Subcutaneous abdominal adipose tissue (tissue), 5 donors: ENCODE results near the gene CYTH1.
A peak's percentile ranks its signal among the peaks of the same experiment; 100 is the strongest.

Experiments
- H3K27ac ChIP-seq: one replicate; pipeline ENCODE4 v1.7.0; 2013; ENCODE audit warnings: low read depth, mild to moderate bottlenecking, inconsistent platforms, low read length, moderate library complexity
- H3K27me3 ChIP-seq, 5 donors: one replicate each; pipeline ENCODE4 v1.7.0; 2013; ENCODE audit warnings: low read length in 5 of 5, inconsistent platforms in 1 of 5; ENCODE audit not compliant: control insufficient read depth in 5 of 5, insufficient read depth in 4 of 5
- H3K36me3 ChIP-seq, 5 donors: one replicate each; pipeline ENCODE4 v1.7.0; 2013; ENCODE audit warnings: low read length in 5 of 5; ENCODE audit not compliant: control insufficient read depth in 5 of 5, insufficient read depth in 5 of 5
- H3K4me1 ChIP-seq, 5 donors: one replicate each; pipeline ENCODE4 v1.7.0; 2013; ENCODE audit warnings: low read length in 5 of 5, mild to moderate bottlenecking in 3 of 5, moderate library complexity in 1 of 5; ENCODE audit not compliant: control insufficient read depth in 5 of 5, insufficient read depth in 5 of 5
- H3K4me3 ChIP-seq, 5 donors: one replicate each; pipeline ENCODE4 v1.7.0; 2013; ENCODE audit warnings: low read length in 5 of 5, low read depth in 1 of 5
- H3K9ac ChIP-seq, 5 donors: one replicate each; pipeline ENCODE4 v1.7.0; 2013; ENCODE audit warnings: low read length in 5 of 5, mild to moderate bottlenecking in 4 of 5, moderate library complexity in 3 of 5
- H3K9me3 ChIP-seq, 5 donors: one replicate each; pipeline ENCODE4 v1.7.0; 2013; ENCODE audit warnings: low read length in 5 of 5; ENCODE audit not compliant: control insufficient read depth in 5 of 5
- donor health status: healthy.
- donor health status: healthy.
- donor health status: healthy.
- donor health status: healthy.
- donor health status: healthy.

CYTH1 gene

DNA sequence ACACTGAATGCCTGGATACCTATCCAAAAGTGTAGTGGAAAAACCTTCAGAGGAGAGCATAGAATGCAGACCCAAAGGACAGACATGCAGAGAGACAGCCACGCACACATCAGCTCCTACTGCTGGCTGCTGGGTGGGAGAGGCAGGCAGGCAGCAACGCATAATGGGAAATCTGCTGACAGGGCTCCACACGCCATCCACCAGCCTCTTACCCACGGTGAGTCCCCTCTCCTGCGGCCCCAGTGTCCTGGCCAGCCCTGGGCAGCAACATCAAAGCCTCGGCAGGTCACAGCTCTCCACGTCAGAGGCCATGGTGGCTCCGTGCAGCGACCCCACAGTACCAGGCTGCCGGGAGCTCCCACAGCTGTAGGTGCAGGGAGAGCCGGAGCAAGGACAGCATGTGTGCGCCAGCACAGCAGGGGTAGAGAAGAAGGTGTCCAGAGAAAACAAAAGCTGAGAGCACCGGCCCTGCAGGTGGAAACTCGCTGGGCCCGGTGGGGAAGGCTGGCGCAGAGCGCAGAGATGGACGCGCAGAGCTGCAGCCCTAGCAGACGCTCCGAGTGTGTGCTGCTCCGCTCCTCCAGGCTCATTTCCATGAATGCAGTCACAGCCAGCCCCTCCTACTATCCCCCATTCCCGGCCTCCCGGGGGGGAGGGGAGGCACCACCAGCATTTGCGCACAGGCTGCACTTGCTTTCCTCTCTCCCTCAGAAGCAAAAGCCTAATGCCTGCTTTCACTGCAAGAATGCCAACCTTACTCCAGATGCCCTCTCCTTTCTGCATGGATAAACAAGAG lies 58.9 kb downstream of the CYTH1 start:
- Histone ChIP-seq H3K27ac (no peak overlapping the region), H3K4me1 (peaks cover 0 to 66% (median 39%) of the 10 kb centered on the region in 5 donors), H3K9ac (no peak overlapping the region), H3K4me3 (peak overlapping the region in 3 of 5 donors; percentile 23 to 45 (median 38)), H3K27me3 (no peaks in the 10 kb centered on the region), H3K9me3 (no peaks in the 10 kb centered on the region), H3K36me3 (peaks cover 0 to 7% (median 0%) of the 10 kb centered on the region in 5 donors)

DNA sequence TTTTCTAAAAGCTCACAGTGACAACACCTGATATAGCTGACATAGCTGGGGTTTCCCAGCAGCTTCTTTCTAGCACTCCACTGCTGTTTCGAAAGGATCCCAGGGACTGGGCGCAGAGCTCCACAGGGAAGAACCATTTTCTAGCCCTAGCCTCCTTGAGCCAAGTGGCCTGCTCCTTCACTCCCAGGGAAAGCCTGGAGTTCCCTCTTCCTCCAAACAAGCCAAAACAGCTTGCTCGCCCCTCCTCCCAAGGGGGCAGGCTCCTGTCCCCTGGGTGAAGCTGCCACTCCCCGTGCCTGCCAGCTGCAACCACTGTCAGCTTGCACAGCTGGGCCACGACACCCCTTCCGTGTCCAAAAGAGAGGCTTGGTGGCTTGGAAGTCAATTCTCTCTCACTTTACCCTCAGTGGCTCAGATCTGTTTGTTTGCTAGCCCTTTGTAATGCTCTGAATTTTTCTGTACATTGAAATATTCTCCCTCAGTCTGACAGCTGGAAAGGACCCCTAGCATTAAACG lies 59.8 kb downstream of the CYTH1 start:
- Histone ChIP-seq H3K27ac (no peak overlapping the region), H3K9ac (no peak overlapping the region), H3K36me3 (peaks cover 0 to 3% (median 0%) of the 10 kb centered on the region in 5 donors), H3K27me3 (no peaks in the 10 kb centered on the region), H3K9me3 (no peaks in the 10 kb centered on the region), H3K4me3 (no peak overlapping the region), H3K4me1 (peaks cover 2 to 71% (median 48%) of the 10 kb centered on the region in 5 donors)

DNA sequence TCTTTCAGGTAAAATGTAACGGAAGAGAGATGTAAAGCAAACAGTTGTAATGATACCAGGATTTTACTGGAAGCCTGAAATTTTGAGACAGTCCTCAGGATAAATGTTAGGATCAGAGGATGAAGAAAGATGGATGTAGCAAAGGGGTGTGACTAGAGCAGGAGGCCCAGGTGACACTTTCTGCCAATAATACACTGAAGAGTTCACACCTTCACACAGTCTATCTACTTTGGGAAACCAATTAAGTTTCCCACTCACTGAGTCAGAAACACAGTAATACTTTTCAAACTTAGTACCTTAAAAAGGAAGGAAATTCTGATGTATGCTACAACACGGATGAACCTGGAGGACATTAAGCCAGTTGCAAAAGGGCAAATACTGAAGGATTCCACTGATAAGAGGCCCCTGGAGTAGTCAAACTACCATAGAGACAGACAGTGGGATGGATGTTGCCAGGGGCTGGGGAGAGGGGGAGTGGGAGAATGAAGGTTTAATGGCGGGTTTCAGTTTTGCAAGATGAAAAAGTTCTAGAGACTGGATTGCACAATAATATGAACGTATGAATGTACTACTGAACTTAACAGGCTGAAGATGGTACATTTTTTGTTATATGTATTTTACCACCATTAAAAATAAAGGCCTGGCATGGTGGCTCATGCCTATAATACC lies 62.3 kb downstream of the CYTH1 start:
- H3K9me3 ChIP-seq = no peaks in the 10 kb centered on the region
- H3K36me3 ChIP-seq = no peaks in the 10 kb centered on the region
- no peak overlapping the region for H3K27ac ChIP-seq
- no peak overlapping the region for H3K4me3 ChIP-seq
- H3K9ac ChIP-seq = no peak overlapping the region
- no peaks in the 10 kb centered on the region for H3K27me3 ChIP-seq
- peaks cover 9 to 79% (median 69%) of the 10 kb centered on the region in 5 donors for H3K4me1 ChIP-seq

DNA sequence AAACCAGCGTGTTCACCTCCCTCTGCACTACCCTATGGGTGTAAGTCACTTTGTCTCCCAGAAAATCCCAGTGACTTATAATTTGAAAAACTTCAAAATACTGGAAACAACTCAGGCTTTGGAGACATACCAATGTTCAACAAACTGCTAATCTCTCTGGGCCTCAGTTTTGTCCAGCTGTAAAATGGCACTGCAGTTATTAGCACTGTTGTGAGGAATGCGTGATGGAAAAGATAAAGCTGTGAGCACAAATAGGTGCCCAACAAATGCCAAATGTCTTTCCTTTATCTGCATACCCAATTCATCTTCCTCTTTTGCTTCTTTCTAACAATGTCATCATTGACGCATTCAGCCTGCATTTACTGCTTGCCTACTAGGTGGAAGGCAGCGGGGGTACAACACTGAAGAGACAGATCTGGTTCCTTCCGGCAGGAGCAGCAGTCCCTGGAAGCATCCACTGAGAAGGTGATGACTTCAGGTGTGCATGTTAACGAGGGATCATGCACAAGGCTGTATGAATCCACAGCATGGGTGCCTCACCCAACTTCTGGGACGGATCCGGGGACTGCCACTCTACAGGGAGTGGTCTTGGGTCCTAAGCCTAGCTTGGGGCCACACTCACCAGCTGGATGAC lies 63.4 kb downstream of the CYTH1 start:
- H3K27me3 ChIP-seq = no peaks in the 10 kb centered on the region
- H3K9me3 ChIP-seq = no peaks in the 10 kb centered on the region
- peaks cover 9 to 73% (median 58%) of the 10 kb centered on the region in 5 donors for H3K4me1 ChIP-seq
- H3K4me3 ChIP-seq = no peak overlapping the region
- no peak overlapping the region for H3K27ac ChIP-seq
- H3K36me3 ChIP-seq = no peaks in the 10 kb centered on the region
- H3K9ac ChIP-seq = no peak overlapping the region

DNA sequence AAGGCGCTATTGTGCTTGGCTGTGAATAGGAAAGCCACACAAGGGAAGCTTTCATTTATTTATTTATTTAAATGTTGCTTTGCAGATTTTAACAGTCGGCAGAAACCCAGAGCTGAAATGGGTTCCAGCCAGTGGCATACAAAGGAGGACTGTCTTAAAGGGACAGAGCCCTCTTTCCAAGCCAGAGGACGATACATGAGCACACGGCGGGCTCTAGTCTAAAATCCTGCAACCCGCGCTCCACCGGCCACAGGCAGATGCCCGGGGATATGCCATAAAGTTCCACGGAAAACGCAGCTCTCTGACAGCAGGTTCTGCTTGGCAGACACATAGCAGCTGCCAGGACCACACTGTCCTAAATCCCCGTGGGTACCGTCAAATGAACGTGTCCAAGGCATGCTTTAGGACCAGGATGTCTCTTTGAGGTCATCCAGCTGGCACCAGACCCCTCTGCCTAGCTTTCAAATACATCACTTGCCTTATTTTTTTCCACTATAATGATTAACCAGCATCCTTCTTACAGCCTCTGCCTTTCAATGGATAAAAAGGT lies 64.6 kb downstream of the CYTH1 start:
- Histone ChIP-seq H3K4me1 (peaks cover 9 to 61% (median 46%) of the 10 kb centered on the region in 5 donors), H3K27me3 (no peaks in the 10 kb centered on the region), H3K9me3 (no peaks in the 10 kb centered on the region), H3K27ac (peak overlapping the region; percentile 46), H3K4me3 (peak overlapping the region; percentile 50 to 73 (median 68)), H3K36me3 (no peaks in the 10 kb centered on the region), H3K9ac (peak overlapping the region in 4 of 5 donors; percentile 0 to 69 (median 49))

DNA sequence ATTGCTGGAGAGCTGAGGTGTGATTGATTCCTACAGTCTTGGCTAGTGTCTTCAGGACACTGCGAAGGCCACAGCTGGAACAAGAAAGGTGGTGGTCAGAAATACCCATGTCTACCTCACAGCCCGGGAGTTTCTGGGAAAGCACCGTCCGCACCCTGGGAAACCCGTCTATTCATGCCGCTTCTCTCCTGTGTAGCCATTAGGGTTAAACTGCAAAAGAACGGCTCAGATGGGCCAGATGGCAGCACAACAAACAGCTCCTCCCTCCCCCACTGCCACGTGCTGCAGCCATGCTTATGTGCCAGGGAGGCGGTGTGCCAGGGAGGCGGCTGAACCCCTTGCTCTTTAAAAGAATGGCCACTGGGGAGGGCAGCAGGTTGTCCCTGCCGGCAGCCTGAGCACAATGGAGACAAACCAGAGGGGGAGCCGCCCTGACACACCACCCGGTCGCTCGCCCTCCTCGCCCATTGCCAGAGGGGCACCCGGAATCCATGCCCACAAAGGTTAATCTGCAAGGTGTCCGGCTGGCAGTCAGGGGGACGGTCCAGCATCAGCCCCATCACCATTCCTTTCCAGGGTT lies 65.2 kb downstream of the CYTH1 start:
- Histone ChIP-seq H3K27me3 (no peaks in the 10 kb centered on the region), H3K27ac (peak overlapping the region; percentile 46), H3K9me3 (no peaks in the 10 kb centered on the region), H3K4me1 (peaks cover 9 to 56% (median 40%) of the 10 kb centered on the region in 5 donors), H3K4me3 (peak overlapping the region; percentile 50 to 73 (median 68)), H3K9ac (peak overlapping the region in 3 of 5 donors; percentile 0 to 69 (median 51)), H3K36me3 (no peaks in the 10 kb centered on the region)

DNA sequence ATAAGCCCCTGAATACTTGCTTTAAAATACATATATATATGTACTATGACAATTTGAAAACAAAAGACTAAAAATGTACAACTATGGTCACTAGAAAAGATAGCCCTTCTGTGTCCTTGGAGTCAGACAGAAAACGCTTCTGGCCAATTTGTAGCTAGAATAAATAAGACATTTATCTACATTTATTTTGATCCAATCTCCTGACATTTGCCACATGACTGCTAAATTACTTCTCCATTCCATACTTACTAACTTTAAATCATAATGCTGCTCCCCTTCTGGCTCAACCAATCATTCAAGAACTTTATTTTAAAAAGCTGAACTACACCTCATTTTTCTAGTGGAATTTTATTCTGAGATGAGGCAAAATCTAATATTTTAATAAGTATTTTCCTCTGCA lies 65.8 kb downstream of the CYTH1 start:
- Histone ChIP-seq H3K9me3 (no peaks in the 10 kb centered on the region), H3K9ac (peak overlapping the region in 2 of 5 donors; percentile 30 to 69), H3K27ac (peak overlapping the region; percentile 46), H3K36me3 (no peaks in the 10 kb centered on the region), H3K27me3 (no peaks in the 10 kb centered on the region), H3K4me1 (peaks cover 9 to 56% (median 45%) of the 10 kb centered on the region in 5 donors), H3K4me3 (peak overlapping the region in 1 of 5 donors; percentile 71)

DNA sequence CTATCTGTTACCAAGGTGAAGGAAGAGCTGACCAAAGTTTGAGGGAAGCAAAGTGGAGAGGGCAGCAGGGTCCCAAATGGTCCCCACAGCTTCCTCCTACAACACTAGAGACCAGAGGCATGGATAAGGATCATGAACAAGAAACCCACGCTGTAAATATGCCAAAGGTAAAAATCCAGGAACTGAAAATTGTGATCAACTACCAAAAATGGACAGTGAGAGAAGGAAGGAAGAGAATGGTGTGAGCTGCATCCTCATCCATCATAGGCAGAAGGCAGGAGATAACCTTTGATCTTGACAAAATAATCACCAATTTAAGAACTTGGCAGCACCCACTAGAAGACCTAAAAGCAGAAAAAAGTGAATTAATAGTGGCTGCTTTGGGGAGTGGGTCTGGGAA lies 66.2 kb downstream of the CYTH1 start:
- Histone ChIP-seq H3K36me3 (no peaks in the 10 kb centered on the region), H3K9ac (peak overlapping the region in 1 of 5 donors; percentile 30), H3K4me1 (peaks cover 9 to 56% (median 45%) of the 10 kb centered on the region in 5 donors), H3K27ac (peak overlapping the region; percentile 12), H3K27me3 (no peaks in the 10 kb centered on the region), H3K4me3 (peak overlapping the region in 1 of 5 donors; percentile 9), H3K9me3 (no peaks in the 10 kb centered on the region)

DNA sequence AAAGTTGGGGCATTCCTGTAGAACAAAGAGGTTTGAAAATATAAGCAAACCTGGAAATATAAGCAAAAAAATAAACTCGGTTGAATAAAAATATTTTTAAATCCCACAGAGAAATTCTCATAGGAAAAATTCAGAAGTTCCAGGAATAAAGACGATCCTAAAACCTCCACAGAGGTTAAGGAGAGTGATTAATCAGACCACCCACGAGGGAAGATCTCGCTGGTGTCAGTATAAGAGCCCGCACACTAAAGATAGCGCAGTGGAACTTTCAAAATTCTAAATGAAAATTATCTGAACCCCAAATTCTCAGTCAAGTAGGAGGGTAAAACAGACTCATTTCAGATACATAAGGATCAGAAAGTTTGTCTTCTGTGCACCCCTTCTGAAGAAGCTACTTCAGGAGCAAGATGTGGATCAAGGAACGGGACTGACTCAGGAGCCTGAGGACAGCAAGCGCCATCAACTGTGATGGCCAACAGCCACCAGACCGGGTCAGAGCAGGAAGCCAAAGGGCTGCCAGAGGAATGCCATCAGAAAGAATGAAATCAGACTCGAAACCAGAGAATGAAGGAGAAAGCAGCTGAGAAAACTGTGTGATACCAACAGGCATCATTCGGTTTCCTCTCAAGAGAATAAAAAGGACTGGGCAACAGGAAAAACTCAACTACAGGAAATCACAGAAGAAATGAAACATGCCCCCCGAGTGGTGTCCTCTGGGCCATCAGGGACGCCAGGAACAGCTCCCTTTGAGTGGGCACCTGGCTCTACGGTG lies 66.9 kb downstream of the CYTH1 start:
- H3K27ac ChIP-seq = peak overlapping the region; percentile 12
- no peaks in the 10 kb centered on the region for H3K27me3 ChIP-seq
- H3K36me3 ChIP-seq = no peaks in the 10 kb centered on the region
- H3K9ac ChIP-seq = peak overlapping the region in 1 of 5 donors; percentile 13
- H3K9me3 ChIP-seq = no peaks in the 10 kb centered on the region
- peaks cover 9 to 56% (median 45%) of the 10 kb centered on the region in 5 donors for H3K4me1 ChIP-seq
- H3K4me3 ChIP-seq = peak overlapping the region in 1 of 5 donors; percentile 9
